Gastroesophageal sphincter (tissue), 4 donors: Measurements from ENCODE around the gene SLC12A8. TPM values are rescaled to one million over a fixed set of nuclear protein-coding genes. Genes with fewer than 3 reads are reported as not detected.

Experiments used
- ATAC-seq: fragments of 150-250 bp; one replicate; pipeline ENCODE4 v1.9.1; 2016; ENCODE audit warnings: mild to moderate bottlenecking, moderate library complexity
- H3K27ac ChIP-seq, 4 donors: fragments of 200-600 bp; sonication (generic) in 3 of 4; 1 replicate in 3 of 4; 2 replicates in 1 of 4; pipeline ENCODE4 v1.5.1; 2016 to 2019
- H3K27me3 ChIP-seq: fragments of 200-600 bp; sonication (generic); one replicate; pipeline ENCODE4 v1.5.1; 2019
- H3K36me3 ChIP-seq, 2 donors: fragments of 200-600 bp; sonication (generic); one replicate each; pipeline ENCODE4 v1.5.1; 2019; ENCODE audit warnings: control low read depth in 1 of 2
- H3K4me1 ChIP-seq, 3 donors: fragments of 200-600 bp; sonication (generic); 1 replicate in 2 of 3; 2 replicates in 1 of 3; pipeline ENCODE4 v1.5.1; 2016 to 2019; ENCODE audit warnings: control low read depth in 2 of 3
- H3K4me3 ChIP-seq, 2 donors: fragments of 200-600 bp; sonication (generic); one replicate each; pipeline ENCODE4 v1.5.1; 2019; ENCODE audit warnings: mild to moderate bottlenecking in 1 of 2, moderate library complexity in 1 of 2
- H3K9me3 ChIP-seq, 3 donors: fragments of 200-600 bp; sonication (generic); one replicate each; pipeline ENCODE4 v1.5.1; 2017 to 2019; ENCODE audit warnings: control low read depth in 2 of 3
- EP300 ChIP-seq: sonication (generic); formaldehyde crosslinking; IDR thresholded peaks from one replicate; pipeline ENCODE4 v1.6.1; 2017; ENCODE audit warnings: antibody characterized with exemption, mild to moderate bottlenecking
- POLR2A ChIP-seq, 2 donors: fragments of 450-650 bp; IDR thresholded peaks; one replicate each; pipeline ENCODE4 v1.6.1; 2017; ENCODE audit warnings: antibody characterized with exemption in 2 of 2, mild to moderate bottlenecking in 2 of 2, moderate library complexity in 1 of 2
- POLR2AphosphoS5 ChIP-seq: sonication (generic); formaldehyde crosslinking; IDR thresholded peaks from one replicate; pipeline ENCODE4 v1.6.1; 2017; ENCODE audit warnings: antibody characterized with exemption
- WGBS, 2 donors: methylation state at CpG; one replicate each; pipeline ENCODE4 v1.1.5; 2018; ENCODE audit warnings: low coverage in 1 of 2; 5-methylcytosine and 5-hydroxymethylcytosine counted together
- total RNA-seq, 4 donors: library from RNA; depleted of rRNA; stranded (reverse); fragments of >200 nt; gene quantifications; one replicate each; pipeline ENCODE4 v1.1.0, GENCODE V29; 2016
- TF ChIP-seq, protein P1 (sequence below), 4 experiments: fragments of 200-600 bp in 2 of 4; fragments of 450-650 bp in 2 of 4; sonication (generic) in 1 of 4; IDR thresholded peaks; one replicate each; pipeline ENCODE4 v1.5.1; 2017 to 2019; ENCODE audit warnings: antibody characterized with exemption in 4 of 4, mild to moderate bottlenecking in 2 of 4, moderate library complexity in 2 of 4

The SLC12A8 gene
- total RNA-seq, 4 donors from 2014 or later = 0.13 to 2.3 (median 0.54) TPM; not detected in 1

DNA sequence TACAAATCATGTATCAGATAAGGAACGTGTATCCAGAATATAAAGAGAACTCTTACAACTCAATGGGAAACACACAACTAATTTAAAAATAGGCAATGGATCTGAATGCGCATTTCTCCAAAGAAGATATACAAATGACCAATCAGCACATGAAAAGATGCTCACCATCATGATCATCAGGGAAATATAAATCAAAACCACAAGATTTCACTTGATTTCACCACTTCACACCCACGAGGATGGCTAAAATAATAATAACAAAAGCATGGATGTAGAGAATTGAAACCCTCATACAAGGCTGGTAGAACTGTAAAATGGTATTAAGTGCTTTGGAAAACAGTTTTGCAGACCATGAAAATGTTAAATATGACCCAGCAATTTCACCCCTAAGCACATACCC is 26.7 kb upstream of the SLC12A8 start:
- Histone ChIP-seq H3K27ac (no peak overlapping the region), H3K4me1 (peaks cover 0 to 12% (median 0%) of the 10 kb centered on the region in 3 donors), H3K4me3 (no peak overlapping the region), H3K36me3 (no peaks in the 10 kb centered on the region), H3K9me3 (no peaks in the 10 kb centered on the region), H3K27me3 (no peaks in the 10 kb centered on the region)
- TF ChIP-seq, protein P1, sequence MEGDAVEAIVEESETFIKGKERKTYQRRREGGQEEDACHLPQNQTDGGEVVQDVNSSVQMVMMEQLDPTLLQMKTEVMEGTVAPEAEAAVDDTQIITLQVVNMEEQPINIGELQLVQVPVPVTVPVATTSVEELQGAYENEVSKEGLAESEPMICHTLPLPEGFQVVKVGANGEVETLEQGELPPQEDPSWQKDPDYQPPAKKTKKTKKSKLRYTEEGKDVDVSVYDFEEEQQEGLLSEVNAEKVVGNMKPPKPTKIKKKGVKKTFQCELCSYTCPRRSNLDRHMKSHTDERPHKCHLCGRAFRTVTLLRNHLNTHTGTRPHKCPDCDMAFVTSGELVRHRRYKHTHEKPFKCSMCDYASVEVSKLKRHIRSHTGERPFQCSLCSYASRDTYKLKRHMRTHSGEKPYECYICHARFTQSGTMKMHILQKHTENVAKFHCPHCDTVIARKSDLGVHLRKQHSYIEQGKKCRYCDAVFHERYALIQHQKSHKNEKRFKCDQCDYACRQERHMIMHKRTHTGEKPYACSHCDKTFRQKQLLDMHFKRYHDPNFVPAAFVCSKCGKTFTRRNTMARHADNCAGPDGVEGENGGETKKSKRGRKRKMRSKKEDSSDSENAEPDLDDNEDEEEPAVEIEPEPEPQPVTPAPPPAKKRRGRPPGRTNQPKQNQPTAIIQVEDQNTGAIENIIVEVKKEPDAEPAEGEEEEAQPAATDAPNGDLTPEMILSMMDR (IDR thresholded peaks at IDR 0.05) = no peak
- no peak for TF ChIP-seq POLR2AphosphoS5
- no peak for TF ChIP-seq EP300
- TF ChIP-seq POLR2A (IDR thresholded peaks at IDR 0.05) = no peak
- WGBS, 2 donors = 74 to 100% methylated on average over 2 to 3 of the region's 3 CpGs
- ATAC-seq = no peak

DNA sequence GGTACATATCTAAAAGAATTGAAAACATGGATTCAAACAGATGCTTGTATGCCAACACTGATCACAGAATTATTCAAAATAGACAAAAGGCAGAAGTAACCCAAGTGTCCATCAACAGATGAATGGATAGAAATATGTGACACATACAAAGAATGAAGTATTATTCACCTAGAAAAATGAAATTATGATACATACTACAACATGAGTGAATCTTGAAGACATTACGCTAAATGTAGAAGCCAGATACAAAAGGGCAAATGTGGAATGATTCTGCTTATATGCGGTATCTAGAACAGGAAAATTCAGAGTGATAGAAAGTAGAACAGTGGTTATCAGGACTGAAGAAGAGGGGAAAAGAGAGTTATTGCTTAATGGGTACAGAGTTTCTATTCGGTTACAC is 26.2 kb upstream of the SLC12A8 start:
- no peak overlapping the region for H3K4me3 ChIP-seq
- no peaks in the 10 kb centered on the region for H3K9me3 ChIP-seq
- TF ChIP-seq EP300 (no peak), POLR2A (IDR thresholded peaks at IDR 0.05) (no peak), POLR2AphosphoS5 (no peak)
- TF ChIP-seq, protein P1 (IDR thresholded peaks at IDR 0.05) = no peak
- no peaks in the 10 kb centered on the region for H3K27me3 ChIP-seq
- peaks cover 0 to 2% of the 10 kb centered on the region in 2 donors for H3K36me3 ChIP-seq
- no peak for ATAC-seq
- WGBS, 2 donors = 85 to 97% methylated on average over 3 of the region's 3 CpGs
- H3K27ac ChIP-seq = no peak overlapping the region
- H3K4me1 ChIP-seq = peaks cover 0 to 12% (median 0%) of the 10 kb centered on the region in 3 donors

DNA sequence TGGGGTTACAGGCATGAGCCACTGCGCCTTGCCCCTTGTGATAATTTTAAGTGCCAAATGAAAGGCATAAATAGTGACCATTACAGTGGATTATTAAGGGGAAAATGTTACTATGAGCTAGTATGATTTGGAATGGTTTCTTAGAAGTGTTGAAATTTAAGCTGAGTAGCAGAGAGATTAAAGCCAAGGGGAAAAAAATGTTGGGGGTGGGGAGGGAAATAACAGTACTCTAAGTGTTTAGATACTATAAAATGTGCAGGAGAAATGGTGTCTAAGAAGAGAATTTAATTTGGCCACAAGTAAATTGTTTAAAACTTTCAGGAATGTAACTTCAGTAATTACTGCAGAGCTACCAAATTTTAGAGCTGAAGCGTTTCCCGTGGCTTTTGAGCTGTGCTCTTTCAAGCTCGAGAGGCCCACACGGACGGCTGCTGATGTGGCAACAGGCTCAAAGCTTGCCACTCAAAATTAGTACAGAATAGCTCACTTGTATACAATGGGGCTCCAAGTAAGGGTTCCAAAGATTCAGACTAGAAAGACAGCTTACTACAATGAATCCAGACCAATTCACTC is 23.9 kb upstream of the SLC12A8 start:
- 46 to 55% methylated on average over 5 to 6 of the region's 6 CpGs for WGBS, 2 donors
- peak overlapping the region in 2 of 4 donors; percentile 14 to 28 for H3K27ac ChIP-seq
- H3K9me3 ChIP-seq = no peaks in the 10 kb centered on the region
- H3K36me3 ChIP-seq = peaks cover 0 to 26% of the 10 kb centered on the region in 2 donors
- no peak overlapping the region for H3K4me3 ChIP-seq
- peaks cover 0 to 12% (median 0%) of the 10 kb centered on the region in 3 donors for H3K4me1 ChIP-seq
- H3K27me3 ChIP-seq = no peaks in the 10 kb centered on the region
- TF ChIP-seq, protein P1 (IDR thresholded peaks at IDR 0.05) = no peak
- TF ChIP-seq EP300 = no peak
- TF ChIP-seq POLR2AphosphoS5 = no peak
- no peak for TF ChIP-seq POLR2A (IDR thresholded peaks at IDR 0.05)
- no peak for ATAC-seq

DNA sequence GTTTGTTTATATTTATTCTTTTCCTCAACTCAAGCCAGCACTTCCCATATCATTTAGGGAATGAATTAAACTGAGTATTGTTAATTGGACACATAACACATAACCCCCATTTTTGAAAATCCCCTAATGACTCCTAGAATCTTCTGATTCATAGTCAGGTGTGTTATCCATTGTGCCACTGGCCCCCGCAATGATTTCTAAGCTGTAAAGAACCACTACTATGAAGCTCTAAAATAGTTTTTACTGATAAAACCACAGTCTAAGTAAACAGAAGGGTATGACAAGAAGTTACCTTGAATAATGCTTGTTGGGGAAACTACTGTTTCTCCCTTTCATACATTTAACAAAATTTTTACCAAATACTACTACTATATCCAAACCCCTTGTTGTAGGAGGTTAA is 22.3 kb upstream of the SLC12A8 start:
- peaks cover 0 to 26% of the 10 kb centered on the region in 2 donors for H3K36me3 ChIP-seq

More for the DNA sequence above, 22.3 kb upstream of the SLC12A8 start:
- H3K27ac ChIP-seq = no peak overlapping the region
- no peak overlapping the region for H3K4me3 ChIP-seq
- ATAC-seq = no peak
- peaks cover 0 to 12% (median 0%) of the 10 kb centered on the region in 3 donors for H3K4me1 ChIP-seq
- H3K27me3 ChIP-seq = no peaks in the 10 kb centered on the region
- TF ChIP-seq, protein P1 (IDR thresholded peaks at IDR 0.05) = no peak
- no peak for TF ChIP-seq EP300
- no peak for TF ChIP-seq POLR2A (IDR thresholded peaks at IDR 0.05)
- TF ChIP-seq POLR2AphosphoS5 = no peak
- no peaks in the 10 kb centered on the region for H3K9me3 ChIP-seq
- 100% methylated on average over 1 of the region's 1 CpG for WGBS, 2 donors
